ENCODE results near the gene KCNE2. TPM values are rescaled to one million over a fixed set of nuclear protein-coding genes. Genes with fewer than 3 reads are reported as not detected.
"Not testable (repeated sequence)": the region's sequence is repeated elsewhere in the genome, so short reads cannot be mapped to it uniquely, and the experiment has no call there.

Gene KCNE2
- total RNA-seq, 1 donor from 2014 or later = not detected

- DNase-seq (ENCODE audit: low spot score) (no peak), ATAC-seq (no peak)
Measured at GRCh38 chr21:34352556-34352955, 11.2 kb upstream of the KCNE2 start.

DNA sequence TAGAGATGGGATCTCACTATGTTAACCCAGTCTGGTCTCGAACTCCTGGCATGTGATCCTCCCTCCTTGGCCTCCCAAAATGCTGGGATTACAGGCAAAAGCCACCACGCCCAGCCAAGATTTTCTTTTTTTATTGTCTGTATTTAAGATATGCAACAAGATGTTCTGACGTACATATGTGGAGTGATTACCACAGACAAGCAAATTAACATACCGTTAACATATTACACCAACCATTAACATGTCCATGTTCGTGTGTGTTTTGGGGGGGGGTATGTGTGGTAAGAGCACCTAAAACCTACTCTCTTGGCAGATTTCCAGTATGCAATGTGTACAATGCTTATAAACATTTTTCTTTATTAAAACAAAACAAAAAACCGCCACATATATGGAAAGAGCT is 10.6 kb upstream of the KCNE2 start:
- no peak for DNase-seq (ENCODE audit: low spot score)
- ATAC-seq = no peak

GRCh38 chr21:34354836-34355235 is 9.0 kb upstream of the KCNE2 start:
- no peak for ATAC-seq
- DNase-seq (ENCODE audit: low spot score) = no peak

- ATAC-seq (no peak), DNase-seq (ENCODE audit: low spot score) (no peak)
Measured at GRCh38 chr21:34355570-34355969, 8.2 kb upstream of the KCNE2 start.

GRCh38 chr21:34357889-34358288 is 5.9 kb upstream of the KCNE2 start:
- DNase-seq (ENCODE audit: low spot score) = no peak
- ATAC-seq = no peak

DNA sequence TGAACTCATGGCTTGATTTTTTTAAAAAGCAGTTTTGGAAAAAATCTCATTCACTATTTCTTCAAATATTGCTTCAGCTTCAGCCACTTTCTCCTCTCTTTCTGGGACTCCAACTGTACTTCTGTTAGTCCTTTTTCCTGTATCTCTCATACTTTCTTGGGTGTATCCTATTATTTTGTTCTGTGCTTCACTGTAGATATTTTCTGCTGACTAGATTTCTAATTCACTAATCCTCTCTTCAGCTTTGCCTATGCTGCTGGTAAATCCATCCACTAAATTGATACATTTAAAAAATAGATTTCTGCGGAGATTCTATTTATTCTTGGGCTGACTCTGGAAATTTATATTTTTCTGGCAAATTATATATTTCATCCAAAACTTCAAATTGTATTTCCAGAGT is 4.9 kb upstream of the KCNE2 start:
- DNase-seq (ENCODE audit: low spot score) (no peak), ATAC-seq (no peak)

GRCh38 chr21:34360488-34361241 is 3.1 kb upstream of the KCNE2 start:
- ATAC-seq (no peak), DNase-seq (ENCODE audit: low spot score) (no peak)

DNA sequence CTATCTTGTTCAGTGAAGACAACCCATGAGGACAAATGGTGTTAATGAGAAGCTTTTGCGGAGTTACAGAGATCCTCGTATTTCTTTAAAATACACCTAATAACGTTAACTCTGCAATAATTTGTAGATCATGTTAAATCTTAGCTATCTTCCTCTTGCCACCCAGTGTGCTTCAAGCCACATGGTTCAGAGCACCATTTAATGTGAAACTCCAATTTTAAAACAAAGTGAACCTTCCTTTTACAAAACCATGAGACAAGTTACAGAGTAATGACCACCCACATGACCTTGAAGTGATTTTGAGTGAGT is 1.7 kb upstream of the KCNE2 start:
- DNase-seq (ENCODE audit: low spot score) (no peak), ATAC-seq (peak; percentile 49)

DNA sequence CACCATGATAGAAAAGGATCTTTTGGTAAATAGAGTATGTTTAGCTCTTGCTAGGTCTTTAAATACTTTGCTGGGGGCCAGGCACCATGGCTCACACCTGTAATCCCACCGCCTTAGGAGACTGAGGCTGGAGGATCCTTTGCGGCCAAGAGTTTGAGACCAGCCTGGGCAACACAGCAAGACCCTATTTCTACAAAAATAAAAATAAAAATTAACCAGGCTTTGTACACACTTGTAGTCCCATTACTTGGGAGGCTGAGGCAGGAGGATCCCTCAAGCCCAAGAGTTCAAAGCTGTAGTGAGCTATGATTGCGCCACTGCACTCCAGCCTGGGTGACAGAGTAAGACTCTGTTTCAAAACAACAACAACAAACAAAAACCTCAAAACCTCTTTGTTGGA is 1.1 kb upstream of the KCNE2 start:
- DNase-seq (ENCODE audit: low spot score) (no peak), ATAC-seq (no peak)

GRCh38 chr21:34364921-34365320 is 1.1 kb downstream of the KCNE2 start:
- ATAC-seq (no peak), DNase-seq (ENCODE audit: low spot score) (peak; percentile 10)

- DNase-seq (ENCODE audit: low spot score) (no peak), ATAC-seq (no peak)
Measured at GRCh38 chr21:34365809-34366208, 2.0 kb downstream of the KCNE2 start.

- ATAC-seq = peak; percentile 92
- DNase-seq (ENCODE audit: low spot score) = peak; percentile 43
Measured at GRCh38 chr21:34367320-34367935, 3.6 kb downstream of the KCNE2 start.

- ATAC-seq (no peak), DNase-seq (ENCODE audit: low spot score) (no peak)
Measured at GRCh38 chr21:34369741-34370140, 5.9 kb downstream of the KCNE2 start.

DNA sequence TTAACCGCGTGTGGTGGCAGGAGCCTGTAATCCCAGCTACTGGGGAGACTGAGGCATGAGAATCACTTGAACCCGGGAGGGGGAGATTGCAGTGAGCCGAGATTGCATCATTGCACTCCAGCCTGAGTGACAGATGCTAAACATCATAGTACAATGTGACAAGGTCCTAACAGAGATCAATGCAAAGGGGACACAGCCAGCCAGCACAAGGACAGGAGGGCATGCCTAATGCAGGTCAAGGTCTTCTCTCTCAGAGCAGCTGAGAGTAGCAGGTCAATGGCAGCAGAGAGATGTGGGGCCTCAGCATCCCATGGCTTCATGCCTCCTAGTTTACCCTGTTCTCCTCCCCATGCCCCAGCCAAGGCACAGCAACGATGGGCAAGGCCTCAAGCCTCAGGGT is 8.5 kb downstream of the KCNE2 start:
- ATAC-seq (no peak), DNase-seq (ENCODE audit: low spot score) (peak; percentile 31)

DNA sequence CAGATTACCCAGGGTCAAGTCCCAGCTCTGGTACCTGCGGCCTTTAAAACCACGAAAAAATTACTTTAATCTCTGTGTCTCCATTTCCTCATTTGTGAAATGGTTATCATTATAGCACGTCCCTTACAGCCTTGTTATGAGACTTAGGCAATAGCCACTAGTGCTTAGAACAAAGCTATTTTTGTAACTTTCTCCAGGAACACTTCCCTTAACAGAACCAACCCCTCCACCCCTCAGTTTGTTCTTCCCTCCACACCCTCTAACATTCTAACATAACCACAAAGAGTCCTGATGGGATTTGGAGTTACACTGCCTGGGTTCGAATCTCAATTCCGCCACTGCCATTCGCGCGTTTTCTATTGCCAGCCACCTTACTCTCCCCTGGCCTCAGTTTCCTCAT is 10.7 kb downstream of the KCNE2 start:
- ATAC-seq; DNase-seq (ENCODE audit: low spot score): not testable (repeated sequence)

DNA sequence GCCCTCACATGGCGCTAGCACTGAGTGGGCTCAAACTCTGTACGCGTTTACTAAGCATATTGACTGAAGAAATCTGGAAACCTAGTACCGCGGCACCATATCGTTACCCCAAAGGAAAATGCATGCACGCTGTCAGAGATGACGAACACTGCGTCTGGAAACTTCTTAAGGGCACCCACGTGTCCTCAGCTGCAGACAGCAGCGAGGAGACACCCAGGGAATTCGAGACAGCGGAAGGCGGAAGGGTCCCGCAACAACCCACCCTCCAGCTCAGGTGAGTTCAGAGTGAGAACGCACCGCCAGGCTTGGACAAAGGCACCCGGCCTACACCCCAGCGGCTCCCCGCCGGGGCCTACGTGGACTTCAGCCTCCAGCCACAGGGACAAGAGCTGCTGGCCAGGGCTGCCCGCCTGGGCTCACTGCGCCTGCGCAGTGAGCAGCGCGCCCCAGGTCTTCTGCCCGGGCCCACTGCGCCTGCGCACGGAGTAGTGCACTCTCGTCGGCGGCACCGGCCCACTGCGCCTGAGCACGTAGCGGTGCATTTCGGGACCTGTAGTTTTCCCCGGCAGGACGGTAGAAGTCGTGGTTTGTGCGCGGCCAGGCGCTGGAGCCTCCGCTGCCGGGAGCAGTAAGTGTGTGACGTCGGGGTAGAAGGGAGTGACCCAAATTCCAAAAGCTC is 11.3 kb downstream of the KCNE2 start, which contains the start of gene SMIM11:
TSS of gene SMIM11 (plus strand) at position 568 of the 679 bp plus-strand sequence. CDS start 3,998 bp downstream, outside the sequence.
- peak; percentile 96 for ATAC-seq
- DNase-seq (ENCODE audit: low spot score) = not testable (repeated sequence)

GRCh38 chr21:34375619-34375972 is 11.8 kb downstream of the KCNE2 start:
- peak; percentile 60 for ATAC-seq
- not testable (repeated sequence) for DNase-seq (ENCODE audit: low spot score)

DNA sequence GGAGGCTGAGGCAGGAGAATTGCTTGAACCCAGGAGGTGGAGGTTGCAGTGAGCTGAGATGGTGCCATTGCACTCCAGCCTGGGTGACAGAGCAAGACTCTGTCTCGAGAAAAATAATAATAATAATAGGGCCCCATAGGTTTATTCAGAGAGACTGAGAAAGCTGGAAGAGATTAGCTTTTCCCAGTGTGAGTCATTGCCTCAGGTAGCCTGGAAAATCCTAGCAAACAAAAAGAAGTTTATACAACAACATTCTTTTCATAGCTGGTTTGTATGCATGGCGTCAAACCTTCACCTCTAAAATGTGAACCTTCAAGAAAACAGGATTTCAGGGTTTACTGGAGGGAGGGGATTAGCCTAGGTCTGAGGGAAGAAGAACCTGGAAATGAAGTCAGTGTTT is 19.3 kb downstream of the KCNE2 start:
- not testable (repeated sequence) for DNase-seq (ENCODE audit: low spot score); ATAC-seq

- peak; percentile 48 for ATAC-seq
- not testable (repeated sequence) for DNase-seq (ENCODE audit: low spot score)
Measured at GRCh38 chr21:34383724-34384415, 20.1 kb downstream of the KCNE2 start.

GRCh38 chr21:34400522-34400921 is 36.7 kb downstream of the KCNE2 start:
- not testable (repeated sequence) for DNase-seq (ENCODE audit: low spot score); ATAC-seq

- ATAC-seq; DNase-seq (ENCODE audit: low spot score): not testable (repeated sequence)
Measured at GRCh38 chr21:34404742-34405141, 40.9 kb downstream of the KCNE2 start.

Data from left lobe of liver (tissue), 2 donors.